Choroid plexus epithelial cell (primary cell): ENCODE results near the gene CDK8.

Source experiments
- DNase-seq: peaks from one replicate; pipeline ENCODE4 v3.0.0-alpha.2; 2010; ENCODE audit warnings: low read depth
- H3K4me3 ChIP-seq: 2 replicates; pipeline ENCODE4 v1.5.1; 2011; ENCODE audit warnings: low read depth, mild to moderate bottlenecking, control low read depth, low read length, moderate library complexity
- CTCF ChIP-seq: conservative IDR thresholded peaks from 2 replicates; pipeline ENCODE4 v1.5.1; 2011; ENCODE audit warnings: low read depth, mild to moderate bottlenecking, control low read depth, inconsistent platforms, low read length, moderate library complexity

The CDK8 gene

GRCh38 chr13:26253787-26254582 lies at the start of gene CDK8:
Gene CDK8 (plus strand): TSS chr13:26254129. CDS start chr13:26254642, 513 bp downstream.
- no peak for TF ChIP-seq CTCF
- peak; percentile 91 for DNase-seq
- H3K4me3 ChIP-seq = peak within 1 kb of the TSS; percentile 89

- H3K4me3 ChIP-seq = no peak overlapping the region
- no peak for TF ChIP-seq CTCF
- no peak for DNase-seq
Observed at GRCh38 chr13:26208287-26208686, 45.6 kb upstream of the CDK8 start.

GRCh38 chr13:26213345-26213744 lies 40.6 kb upstream of the CDK8 start:
- TF ChIP-seq CTCF = no peak
- DNase-seq = no peak
- H3K4me3 ChIP-seq = no peak overlapping the region

- TF ChIP-seq CTCF = no peak
- H3K4me3 ChIP-seq = no peak overlapping the region
- no peak for DNase-seq
Observed at GRCh38 chr13:26213982-26214381, 39.9 kb upstream of the CDK8 start.

GRCh38 chr13:26216042-26216441 lies 37.9 kb upstream of the CDK8 start:
- TF ChIP-seq CTCF = no peak
- DNase-seq = no peak
- H3K4me3 ChIP-seq = no peak overlapping the region

- TF ChIP-seq CTCF = no peak
- no peak for DNase-seq
- no peak overlapping the region for H3K4me3 ChIP-seq
Observed at GRCh38 chr13:26219726-26220125, 34.2 kb upstream of the CDK8 start.

GRCh38 chr13:26220575-26220974 lies 33.4 kb upstream of the CDK8 start:
- H3K4me3 ChIP-seq = peak overlapping the region; percentile 89
- TF ChIP-seq CTCF = no peak
- DNase-seq = peak; percentile 74
